Amniotic stem cell (primary cell): ENCODE results near the gene ARHGAP5.

ENCODE experiments used
- DNase-seq: peaks from one replicate; lab custom pipeline; 2025; lab: John Stamatoyannopoulos, UW

The ARHGAP5 gene

DNA sequence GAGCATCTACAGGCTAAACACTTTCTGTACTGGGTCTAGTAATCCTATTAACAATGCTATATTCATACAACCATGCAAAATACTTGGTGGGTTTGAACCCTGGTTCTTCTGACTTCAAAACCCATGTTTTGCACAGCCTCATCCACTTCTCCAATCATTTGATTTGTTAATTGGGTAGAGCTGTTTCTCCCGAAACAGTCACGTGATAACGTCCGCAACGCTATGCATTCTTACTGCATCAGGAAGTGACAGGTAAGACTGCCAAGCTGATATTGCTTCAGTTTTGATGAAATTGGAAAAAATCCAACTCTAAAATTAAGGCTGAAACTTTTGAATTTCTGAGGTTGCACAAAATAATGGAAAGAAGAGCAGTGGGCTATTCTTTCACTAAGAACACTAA lies 94.4 kb downstream of the ARHGAP5 start:
- no peak for DNase-seq

DNA sequence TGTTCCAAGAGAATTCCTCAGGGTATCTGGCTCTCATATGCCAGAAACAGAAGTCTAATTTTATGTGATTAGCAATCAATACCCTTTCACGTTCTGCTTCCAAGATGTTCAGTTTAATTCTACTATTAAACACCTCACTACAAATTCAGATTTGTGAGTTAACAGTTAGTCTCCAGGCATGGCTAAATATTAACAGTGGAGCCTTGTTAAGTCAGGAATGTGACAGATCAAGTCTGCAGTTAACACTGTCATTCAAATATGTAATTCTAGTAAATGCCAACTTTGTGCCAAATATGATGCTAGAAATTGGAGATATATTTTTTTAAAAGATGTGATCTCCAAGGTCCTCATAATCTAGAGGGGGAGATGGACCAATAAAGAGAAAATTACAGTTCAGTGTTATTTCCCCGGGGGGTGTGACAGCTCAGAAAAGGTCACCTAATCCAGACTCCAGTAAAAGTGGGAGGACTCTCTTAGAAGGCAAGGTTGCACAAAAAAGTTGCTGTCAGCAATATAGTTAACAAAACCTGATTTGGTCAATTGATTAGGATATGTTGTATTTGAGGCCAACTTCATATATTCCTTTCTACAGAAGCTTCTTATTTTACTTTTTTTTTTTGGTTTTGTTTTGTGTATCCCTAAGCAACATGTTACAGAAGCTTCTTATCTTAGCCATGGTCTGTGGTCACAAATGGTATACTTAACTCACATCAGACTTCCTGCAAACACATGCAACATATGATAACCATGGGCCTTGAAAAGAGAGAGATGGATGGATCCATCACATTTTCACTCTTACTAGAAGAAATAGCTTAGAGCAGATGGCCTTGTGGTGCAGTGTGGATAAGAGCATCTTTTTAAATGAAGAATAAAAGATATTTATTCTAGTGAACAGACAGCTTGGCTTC lies 106.3 kb downstream of the ARHGAP5 start:
- no peak for DNase-seq

DNA sequence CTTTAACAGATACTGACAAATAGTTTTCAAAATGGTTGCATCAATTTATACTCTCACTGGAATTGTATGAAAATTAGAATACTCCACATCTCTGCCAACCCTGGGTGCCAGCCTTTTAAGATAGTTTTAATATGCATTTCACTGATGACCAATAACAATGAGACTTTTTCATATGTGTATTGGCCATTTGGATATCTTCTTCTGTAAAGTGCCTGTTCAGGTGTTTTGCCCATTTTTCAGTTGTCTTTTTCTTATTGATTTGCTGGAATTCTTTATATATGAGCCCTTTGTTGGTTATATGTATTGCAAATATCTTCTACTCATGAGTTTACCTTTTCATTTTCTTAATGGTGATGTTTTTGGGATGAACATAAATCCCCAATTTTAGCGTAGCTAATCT lies 108.0 kb downstream of the ARHGAP5 start:
- DNase-seq, result no peak

DNA sequence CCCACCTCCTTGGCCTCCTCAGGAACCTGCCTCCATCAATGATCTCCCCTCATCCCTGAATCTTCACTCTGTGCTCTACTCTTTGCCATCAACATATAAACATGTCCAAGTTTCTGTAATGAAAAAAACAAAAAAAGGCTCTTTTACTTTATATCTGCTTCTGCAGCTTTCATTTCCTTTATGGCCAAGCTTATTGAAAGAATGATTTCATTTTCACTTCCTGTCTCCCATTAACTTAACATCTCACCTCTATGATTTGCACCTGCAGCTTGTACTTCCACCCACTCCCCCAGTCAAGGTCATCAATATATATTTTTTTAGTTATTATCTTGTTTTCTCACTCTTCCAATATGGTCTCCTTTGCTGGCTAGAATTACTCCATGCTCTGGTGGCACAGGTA lies 109.1 kb downstream of the ARHGAP5 start:
- no peak for DNase-seq

DNA sequence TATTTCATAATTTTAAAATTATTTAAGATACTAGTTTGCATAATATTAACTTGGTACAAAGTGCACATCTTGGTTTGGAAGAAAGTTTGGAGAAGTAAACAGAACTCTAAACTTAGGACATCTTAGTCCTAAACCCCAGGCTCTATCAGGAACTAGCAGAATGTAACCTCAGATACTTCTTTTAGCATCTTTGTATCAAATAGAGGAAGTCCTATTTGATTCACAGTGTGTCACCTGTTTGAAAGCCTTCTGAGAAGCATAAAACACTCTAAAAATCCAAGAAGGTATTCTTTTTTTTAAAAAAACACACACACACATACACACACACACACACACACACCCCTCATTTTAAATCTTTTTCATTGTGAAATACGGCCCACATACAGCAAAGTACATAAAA lies 112.7 kb downstream of the ARHGAP5 start:
- no peak for DNase-seq

DNA sequence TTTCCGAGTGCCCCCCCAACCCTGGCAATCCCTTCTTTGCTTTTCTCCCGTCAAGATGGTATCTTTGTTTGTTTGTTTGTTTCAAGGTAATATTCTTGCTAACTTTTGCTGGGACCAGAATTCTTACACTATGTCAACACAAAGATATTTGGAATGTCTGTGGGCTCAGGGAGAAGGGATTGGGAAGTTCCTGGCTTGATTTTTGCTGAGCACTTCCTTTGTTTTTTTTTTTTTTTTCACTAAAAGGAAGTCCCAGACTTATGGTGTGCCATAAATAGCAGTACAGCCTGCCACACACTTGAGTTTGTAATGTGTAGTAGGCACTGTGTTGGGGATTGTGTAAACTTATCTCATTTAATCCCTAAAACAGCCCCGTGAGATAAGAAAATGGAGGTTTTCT lies 113.6 kb downstream of the ARHGAP5 start:
- no peak for DNase-seq

DNA sequence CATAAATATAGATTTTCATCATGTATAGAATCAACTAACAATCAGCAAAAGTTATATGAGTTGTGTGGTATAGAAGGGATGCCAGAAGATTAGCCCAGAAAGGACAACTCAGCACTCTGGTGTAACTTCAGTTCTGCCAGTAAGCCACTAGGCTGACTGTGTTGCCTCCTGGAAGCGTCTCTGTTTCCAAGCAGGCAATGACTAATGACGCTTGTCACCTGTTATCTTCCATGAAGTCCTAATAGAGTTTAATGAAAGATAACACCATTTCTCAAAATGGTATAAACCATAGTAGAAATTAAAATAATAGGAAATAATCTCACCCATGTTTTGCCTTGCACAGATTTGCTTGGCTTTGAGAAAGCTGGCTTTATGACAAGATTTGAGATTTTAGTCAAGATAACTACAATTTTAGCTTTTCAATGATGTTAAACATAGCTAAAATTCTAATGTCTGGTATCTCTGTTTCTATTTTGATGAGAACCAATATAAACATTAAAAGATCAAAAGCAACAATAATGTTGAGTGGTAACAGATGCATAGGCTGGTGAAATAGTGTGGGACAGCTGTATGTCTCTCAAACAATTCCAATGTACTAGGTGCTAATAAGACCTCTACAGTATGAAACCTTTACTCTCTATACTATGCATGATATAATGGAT lies 115.7 kb downstream of the ARHGAP5 start:
- DNase-seq, result no peak

DNA sequence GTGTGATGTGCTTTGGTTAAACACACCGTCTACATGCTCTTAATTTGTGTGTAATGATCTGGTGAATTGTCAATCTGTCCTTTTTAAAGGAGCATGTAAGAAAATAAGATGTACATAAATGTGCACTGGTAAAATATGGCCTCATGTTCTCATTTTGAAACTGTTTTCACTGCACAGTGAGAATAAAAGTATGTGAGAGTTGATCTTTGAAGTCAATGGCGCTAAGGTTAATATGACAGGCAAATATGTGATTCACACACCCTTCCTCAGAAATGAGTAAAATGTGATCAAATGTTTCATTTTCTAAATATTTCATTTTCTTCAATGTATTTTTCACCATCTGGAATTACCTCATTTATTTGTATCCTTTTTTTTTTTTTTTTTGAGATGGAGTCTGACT lies 116.4 kb downstream of the ARHGAP5 start:
- DNase-seq, result no peak

DNA sequence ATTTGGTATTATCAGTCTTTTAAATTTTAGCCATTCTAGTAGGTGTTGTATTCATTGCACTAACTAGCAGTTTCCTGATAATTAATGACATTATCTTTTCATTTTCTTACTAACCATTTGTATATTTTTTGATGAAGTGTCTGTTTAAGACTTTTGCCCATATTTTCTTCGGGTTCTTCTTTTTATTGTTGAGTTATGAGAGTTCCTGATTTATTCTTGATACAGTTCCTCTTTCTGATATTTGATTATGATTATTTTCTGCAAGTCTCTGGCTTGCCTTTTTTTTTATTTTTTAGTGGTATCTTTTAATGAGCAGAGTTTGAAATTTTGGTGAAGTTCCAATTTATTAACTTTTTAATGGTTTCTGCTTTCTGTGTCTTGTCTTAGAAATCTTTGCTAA lies 118.5 kb downstream of the ARHGAP5 start:
- DNase-seq, result no peak

DNA sequence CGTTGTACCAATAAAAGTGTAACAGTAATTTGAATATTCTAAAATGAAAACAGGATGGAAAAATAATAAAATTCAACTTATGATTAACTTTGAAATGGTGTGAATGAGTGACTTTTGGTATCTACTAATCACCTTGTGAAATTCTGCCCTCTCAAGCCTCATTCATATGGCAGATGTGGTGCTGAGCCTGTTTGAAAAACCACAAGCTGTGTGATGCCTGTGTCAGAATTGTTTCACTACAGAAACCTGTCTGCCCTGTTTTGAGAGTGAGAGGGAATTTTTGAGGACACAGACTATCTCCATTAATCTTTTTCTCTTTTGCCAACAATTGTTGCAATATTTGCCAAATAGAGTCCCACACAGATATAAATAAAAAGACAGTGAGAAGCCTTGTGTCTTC lies 120.8 kb downstream of the ARHGAP5 start:
- DNase-seq, result no peak

DNA sequence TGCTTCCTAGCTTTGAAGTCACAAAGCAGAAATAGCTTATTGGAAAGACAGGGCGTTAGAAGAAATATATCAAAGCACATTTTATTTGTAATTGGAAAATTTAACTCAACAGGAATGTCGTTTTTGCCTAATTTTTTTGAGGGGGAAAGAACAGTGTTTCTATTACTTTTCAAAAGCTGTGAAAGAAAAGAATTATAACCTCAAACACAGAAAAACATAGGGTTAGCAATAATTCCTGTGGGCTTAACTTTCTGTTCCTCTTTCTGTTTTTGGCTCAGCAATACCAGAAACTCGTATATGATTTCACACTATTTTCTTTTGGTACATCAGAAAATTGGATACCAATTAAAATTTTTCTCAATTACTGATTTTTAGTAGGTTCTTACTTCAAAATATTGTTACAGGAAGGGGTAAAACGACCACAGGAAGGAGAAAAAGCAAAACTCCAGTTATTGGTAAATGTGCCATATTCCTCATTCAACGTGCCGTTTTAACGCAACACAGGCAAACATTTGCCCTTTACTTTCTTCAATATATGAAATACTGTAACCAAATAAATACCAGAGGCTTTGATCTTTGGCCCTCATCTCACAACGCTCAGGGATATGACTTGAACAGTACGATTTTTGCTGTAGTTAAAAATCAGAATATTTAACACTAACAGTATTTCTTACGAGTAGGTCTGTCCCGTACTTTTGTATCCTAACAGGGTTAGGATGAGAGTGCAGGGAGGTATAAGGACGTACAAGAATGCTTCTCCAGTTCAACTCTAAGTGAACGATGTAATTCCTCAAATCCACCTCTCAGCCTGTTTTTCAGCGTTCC lies 123.5 kb downstream of the ARHGAP5 start:
- no peak for DNase-seq

DNA sequence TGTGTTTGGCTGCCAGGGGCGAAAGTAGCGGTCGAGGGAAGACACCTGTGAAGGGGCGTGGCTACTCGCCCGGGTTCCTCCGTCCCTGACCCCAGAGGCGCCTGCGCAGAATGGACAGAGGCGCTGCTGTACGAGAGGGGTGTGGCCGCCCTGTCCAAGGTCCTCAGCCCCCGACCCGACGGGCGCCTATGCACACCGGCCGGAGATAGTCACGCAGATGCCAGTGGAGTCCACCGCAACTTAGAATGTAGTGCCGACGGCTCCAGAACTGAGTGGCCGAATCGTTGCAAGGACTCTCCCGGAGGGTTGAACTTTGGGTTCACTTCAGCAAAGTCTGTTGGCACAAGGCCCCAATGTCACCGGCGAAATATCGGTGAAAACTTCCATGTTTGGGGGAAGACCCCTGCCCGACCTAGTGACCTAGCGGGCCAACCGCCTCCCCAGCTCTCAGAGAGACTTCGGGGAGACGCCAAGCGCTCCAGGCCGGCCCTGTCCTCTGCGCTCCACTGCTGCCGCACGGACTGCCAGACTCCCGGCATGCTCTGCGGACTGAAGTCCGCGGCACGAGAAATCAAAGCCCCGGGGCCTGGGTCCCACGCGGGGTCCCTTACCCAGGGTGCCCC lies 124.2 kb downstream of the ARHGAP5 start:
- peak; percentile 18 for DNase-seq

DNA sequence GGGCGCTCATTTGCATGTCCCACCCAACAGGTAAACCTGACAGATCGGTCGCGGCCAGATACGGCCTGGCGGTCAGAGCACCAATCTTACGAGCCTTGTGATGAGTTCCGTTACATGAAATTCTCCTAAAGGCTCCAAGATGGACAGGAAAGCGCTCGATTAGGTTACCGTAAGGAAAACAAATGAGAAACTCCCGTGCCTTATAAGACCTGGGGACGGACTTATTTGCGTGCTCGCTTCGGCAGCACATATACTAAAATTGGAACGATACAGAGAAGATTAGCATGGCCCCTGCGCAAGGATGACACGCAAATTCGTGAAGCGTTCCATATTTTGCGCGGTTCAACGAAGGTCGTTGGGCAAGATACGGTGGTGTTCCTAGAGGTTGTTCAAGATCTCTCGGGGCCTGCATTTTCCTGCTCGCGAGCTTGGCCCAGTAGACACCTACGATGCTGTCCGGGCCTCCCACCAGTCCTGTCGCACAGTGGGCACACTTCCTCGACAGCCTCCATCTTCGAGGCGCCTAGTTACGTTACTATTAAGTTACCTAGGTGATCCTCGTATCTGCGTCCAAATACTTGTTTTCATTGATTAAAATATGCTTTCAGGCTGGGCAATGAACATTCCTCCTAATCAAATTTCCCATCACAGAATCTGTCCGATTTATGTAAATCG lies 124.8 kb downstream of the ARHGAP5 start, which contains the start of gene RNU6-7:
RNU6-7 (plus strand) TSS at position 230 of the 675 bp plus-strand sequence.
- DNase-seq, result no peak

DNA sequence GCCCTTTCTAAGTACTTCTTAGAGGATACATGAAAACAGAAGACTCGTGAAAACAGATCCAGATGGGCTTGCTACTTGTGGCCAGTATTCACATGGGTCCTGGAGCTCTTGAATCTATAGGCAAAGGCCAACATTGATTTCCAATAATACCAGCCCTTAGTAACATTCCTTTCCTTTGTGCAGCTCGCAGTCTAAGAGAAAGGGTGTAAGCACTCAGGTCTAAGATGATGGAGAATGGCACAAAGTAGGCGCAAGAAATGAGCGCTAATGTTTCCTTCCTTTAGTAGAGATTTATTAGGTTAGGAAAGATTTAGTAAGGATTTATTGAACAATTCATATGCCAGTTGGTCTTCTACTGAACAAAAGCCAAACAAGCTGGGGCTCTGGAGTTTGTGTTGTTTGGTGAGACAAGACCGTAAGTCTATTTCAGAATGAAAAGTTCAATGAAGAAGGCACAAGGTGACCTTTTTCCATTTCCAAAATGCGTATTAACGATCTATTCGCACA lies 125.4 kb downstream of the ARHGAP5 start:
- no peak for DNase-seq

DNA sequence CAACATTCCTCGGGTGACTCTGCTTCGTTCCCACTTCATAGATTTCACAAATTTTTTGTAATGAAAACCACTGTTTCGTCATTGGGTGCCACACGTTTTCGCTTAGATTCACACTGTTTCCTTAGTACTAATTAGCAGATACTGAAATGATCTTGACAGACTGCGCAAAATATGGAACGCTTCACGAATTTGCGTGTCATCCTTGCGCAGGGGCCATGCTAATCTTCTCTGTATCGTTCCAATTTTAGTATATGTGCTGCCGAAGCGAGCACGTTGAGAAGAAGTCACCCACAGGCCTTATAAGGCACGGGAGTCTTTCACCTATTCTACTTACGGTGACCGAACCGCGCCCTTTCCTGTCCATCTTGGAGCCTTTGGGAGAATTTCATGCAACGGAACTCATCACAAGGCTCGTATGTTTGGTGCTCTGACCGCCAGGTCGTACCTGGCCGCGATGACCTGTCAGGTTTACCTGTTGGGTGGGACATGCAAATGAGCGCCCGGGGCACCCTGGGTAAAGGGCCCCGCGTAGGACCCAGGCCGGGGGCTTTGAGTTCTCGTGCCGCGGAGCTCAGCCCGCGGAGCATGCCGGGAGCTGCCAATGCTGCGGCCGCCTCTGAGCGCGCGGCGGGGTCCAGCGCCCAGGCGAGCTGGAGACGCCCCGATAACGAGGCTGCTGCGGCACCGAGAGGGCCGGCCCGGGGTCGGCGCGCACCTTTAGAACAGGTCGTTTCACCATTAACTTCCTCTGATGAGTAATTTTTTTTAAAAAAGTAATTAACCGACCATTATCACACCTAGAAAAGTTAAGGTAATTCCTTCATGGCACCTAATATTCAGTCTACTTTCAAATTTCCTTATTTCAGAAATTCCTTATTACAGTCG lies 126.1 kb downstream of the ARHGAP5 start, which contains the start of gene RNU6-8:
RNU6-8 (minus strand) TSS at position 272 of the 885 bp plus-strand sequence.
- peak; percentile 71 for DNase-seq

DNA sequence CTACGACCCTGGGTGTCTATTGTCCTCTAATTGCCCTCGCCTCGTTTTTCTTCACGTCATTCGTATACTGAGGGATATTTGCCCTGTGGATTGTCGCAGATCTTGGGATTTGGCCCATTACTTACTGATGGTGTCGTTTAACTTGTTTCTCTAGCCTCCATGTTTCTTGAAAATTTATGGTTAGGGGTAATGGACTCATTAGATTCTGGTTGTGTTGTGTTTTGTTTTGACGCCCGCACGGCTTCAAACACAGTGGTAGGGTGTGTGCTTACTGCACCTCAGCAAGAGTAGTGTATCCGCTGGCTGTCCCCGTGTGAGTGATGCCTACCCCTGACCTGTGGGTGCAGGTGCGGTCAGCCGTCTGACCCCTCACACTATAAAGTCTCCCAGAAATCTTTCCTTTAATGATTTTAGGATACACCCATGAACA lies 126.8 kb downstream of the ARHGAP5 start:
- DNase-seq, result no peak

DNA sequence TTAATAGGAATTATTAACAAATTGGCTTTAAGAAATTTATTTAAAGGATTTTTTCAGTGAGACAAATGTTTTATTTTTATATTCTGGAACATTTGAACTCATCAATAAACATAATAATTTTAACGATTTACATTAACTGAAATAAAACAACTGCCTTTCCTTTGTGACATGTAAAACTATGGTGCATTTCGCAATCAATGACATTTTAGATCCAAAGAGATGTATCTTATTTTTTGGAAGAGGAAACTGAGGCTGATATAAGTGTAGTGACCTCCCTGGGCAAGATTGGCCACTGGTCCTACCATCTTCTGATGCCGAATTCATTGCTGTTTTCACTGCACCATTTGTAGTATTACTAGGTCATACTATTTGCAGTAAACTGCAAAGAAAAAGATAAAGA lies 128.4 kb downstream of the ARHGAP5 start:
- no peak for DNase-seq

DNA sequence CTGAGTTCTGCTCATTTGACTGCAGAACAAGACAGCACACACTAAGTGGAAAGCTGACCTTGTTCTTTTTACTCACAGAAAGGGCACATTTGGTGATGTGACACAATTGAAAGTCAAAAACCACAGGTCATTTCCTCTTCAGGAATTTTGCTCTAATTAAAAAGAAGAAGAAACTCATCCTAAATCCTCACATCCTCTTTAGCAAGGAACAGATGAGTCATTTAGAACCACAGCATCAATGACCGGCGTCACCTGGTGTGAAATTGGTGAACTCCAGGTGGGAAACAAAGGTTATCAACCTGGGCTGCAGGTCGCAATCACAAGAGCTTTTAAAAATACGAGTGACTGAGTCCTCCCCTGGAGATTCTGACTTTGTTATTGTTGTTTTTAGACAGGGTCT lies 128.9 kb downstream of the ARHGAP5 start:
- DNase-seq, result no peak

DNA sequence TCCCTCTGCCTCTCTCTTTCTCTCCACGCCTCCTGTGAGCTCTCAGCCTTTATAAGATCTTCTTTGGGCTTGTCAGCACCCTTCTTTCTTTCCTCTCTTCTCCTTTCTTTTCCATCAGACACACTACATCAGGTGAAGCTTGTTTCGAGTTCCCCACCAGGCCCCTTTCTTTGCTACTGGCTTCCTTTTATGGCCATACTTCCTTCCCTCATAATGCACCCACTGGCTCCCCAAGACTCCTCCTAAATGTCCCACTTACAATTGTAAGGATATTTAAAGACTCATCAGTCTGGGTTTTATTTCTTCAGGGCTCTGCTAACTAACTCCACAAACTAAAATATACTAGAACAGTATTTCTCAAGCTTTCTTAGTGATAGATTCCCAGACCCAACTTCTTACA lies 129.4 kb downstream of the ARHGAP5 start:
- DNase-seq, result no peak

DNA sequence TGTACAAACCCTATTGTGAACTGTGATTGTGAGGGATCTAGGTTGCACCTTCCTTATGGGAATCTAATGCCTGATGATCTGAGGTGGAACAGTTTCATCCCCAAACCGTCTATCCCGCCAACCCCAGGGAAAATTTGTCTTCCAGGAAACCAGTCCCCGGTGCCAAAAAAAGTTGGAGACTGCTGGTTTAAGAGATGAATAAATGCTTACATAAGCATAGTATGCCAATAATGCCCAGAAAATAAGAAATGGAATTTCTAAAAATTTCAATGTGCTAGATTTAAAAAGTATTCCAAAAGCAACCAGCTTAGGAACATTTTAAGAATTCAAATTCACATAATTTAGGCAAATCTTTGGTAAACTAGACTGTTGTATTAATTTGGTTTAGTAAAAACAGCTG lies 131.4 kb downstream of the ARHGAP5 start:
- DNase-seq, result no peak
